Urinary bladder (tissue), 4 donors: ENCODE results near the gene DTD1. TPM values are rescaled to one million over a fixed set of nuclear protein-coding genes. Genes with fewer than 3 reads are reported as not detected.

ENCODE experiments used
- DNase-seq: peaks from one replicate; pipeline ENCODE4 v3.0.0-alpha.2; 2015; ENCODE audit errors: extremely low spot score
- H3K27ac ChIP-seq: one replicate; pipeline ENCODE4 v1.5.1; 2013; ENCODE audit warnings: low read depth, mild to moderate bottlenecking, moderate library complexity
- H3K36me3 ChIP-seq: one replicate; pipeline ENCODE4 v1.6.1; 2013; ENCODE audit warnings: mild to moderate bottlenecking, moderate library complexity; ENCODE audit not compliant: insufficient read depth
- H3K4me1 ChIP-seq: one replicate; pipeline ENCODE4 v1.6.1; 2013; ENCODE audit warnings: mild to moderate bottlenecking, moderate library complexity; ENCODE audit not compliant: insufficient read depth
- H3K4me3 ChIP-seq: one replicate; pipeline ENCODE4 v1.5.1; 2013; ENCODE audit warnings: low read depth, low read length
- WGBS: extraction: QIAGEN DNeasy Blood & Tissue Kit; methylation state at CpG from one replicate; pipeline ENCODE4 v1.1.7; 2013; 5-methylcytosine and 5-hydroxymethylcytosine counted together
- polyA plus RNA-seq: library from polyadenylated mRNA; stranded (reverse); fragments of 200-250 nt; gene quantifications from one replicate; pipeline ENCODE4 v1.2.3, GENCODE V29; 2013
- total RNA-seq: library from RNA; depleted of rRNA; stranded (reverse); fragments of >200 nt; gene quantifications from one replicate; pipeline ENCODE4 v1.2.3, GENCODE V29; 2014
- donor health status: healthy with polysubstance abuse.
- donor health status: healthy.

Gene DTD1
- total and polyA plus RNA-seq, 2 donors = 18.0 to 28.4 TPM

GRCh38 chr20:18628330-18628920, 40.6 kb downstream of the DTD1 start:
- H3K4me1 ChIP-seq = no peaks in the 10 kb centered on the region
- H3K4me3 ChIP-seq = no peak overlapping the region
- WGBS = 89% methylated on average over 11 of the region's 11 CpGs
- H3K27ac ChIP-seq = no peak overlapping the region
- H3K36me3 ChIP-seq = no peaks in the 10 kb centered on the region
- DNase-seq = no peak

- 18% methylated on average over 7 of the region's 7 CpGs for WGBS
- DNase-seq = no peak
- H3K36me3 ChIP-seq = no peaks in the 10 kb centered on the region
These were observed 44.4 kb downstream of the DTD1 start for GRCh38 chr20:18632196-18632789.

GRCh38 chr20:18633411-18633810, 45.6 kb downstream of the DTD1 start:
- Histone ChIP-seq H3K4me3 (no peak overlapping the region), H3K4me1 (no peaks in the 10 kb centered on the region), H3K27ac (no peak overlapping the region), H3K36me3 (no peaks in the 10 kb centered on the region)
- DNase-seq = no peak
- 90% methylated on average over 2 of the region's 2 CpGs for WGBS

More at GRCh38 chr20:18632196-18632789, 44.4 kb downstream of the DTD1 start:
- Histone ChIP-seq H3K4me3 (no peak overlapping the region), H3K27ac (no peak overlapping the region), H3K4me1 (no peaks in the 10 kb centered on the region)

GRCh38 chr20:18634501-18634900, 46.6 kb downstream of the DTD1 start:
- Histone ChIP-seq H3K27ac (no peak overlapping the region), H3K36me3 (no peaks in the 10 kb centered on the region), H3K4me3 (no peak overlapping the region), H3K4me1 (peaks cover 2% of the 10 kb centered on the region)
- DNase-seq = no peak
- WGBS = 59% methylated on average over 5 of the region's 5 CpGs

- DNase-seq = no peak
- H3K36me3 ChIP-seq = no peaks in the 10 kb centered on the region
- WGBS = 96% methylated on average over 1 of the region's 1 CpG
These were observed 47.5 kb downstream of the DTD1 start for GRCh38 chr20:18635380-18635779.

GRCh38 chr20:18637224-18637623, 49.4 kb downstream of the DTD1 start:
- Histone ChIP-seq H3K27ac (no peak overlapping the region), H3K4me1 (peaks cover 2% of the 10 kb centered on the region), H3K36me3 (no peaks in the 10 kb centered on the region), H3K4me3 (no peak overlapping the region)
- DNase-seq = no peak
- 82% methylated on average over 5 of the region's 5 CpGs for WGBS

More at GRCh38 chr20:18635380-18635779, 47.5 kb downstream of the DTD1 start:
- Histone ChIP-seq H3K4me3 (no peak overlapping the region), H3K27ac (no peak overlapping the region), H3K4me1 (peaks cover 2% of the 10 kb centered on the region)

- H3K27ac ChIP-seq = no peak overlapping the region
- H3K4me1 ChIP-seq = peaks cover 2% of the 10 kb centered on the region
- DNase-seq = no peak
- no peak overlapping the region for H3K4me3 ChIP-seq
- no peaks in the 10 kb centered on the region for H3K36me3 ChIP-seq
- 96% methylated on average over 2 of the region's 2 CpGs for WGBS
These were observed 50.9 kb downstream of the DTD1 start for GRCh38 chr20:18638768-18639167.

- Histone ChIP-seq H3K4me3 (no peak overlapping the region), H3K4me1 (peaks cover 2% of the 10 kb centered on the region), H3K27ac (no peak overlapping the region), H3K36me3 (no peaks in the 10 kb centered on the region)
- no peak for DNase-seq
- WGBS = 76% methylated on average over 9 of the region's 9 CpGs
These were observed 51.7 kb downstream of the DTD1 start for GRCh38 chr20:18639501-18639979.

- no peak for DNase-seq
- Histone ChIP-seq H3K4me1 (no peaks in the 10 kb centered on the region), H3K27ac (no peak overlapping the region), H3K4me3 (no peak overlapping the region), H3K36me3 (no peaks in the 10 kb centered on the region)
- WGBS = 95% methylated on average over 3 of the region's 3 CpGs
These were observed 57.4 kb downstream of the DTD1 start for GRCh38 chr20:18645196-18645745.

- no peaks in the 10 kb centered on the region for H3K4me1 ChIP-seq
- H3K4me3 ChIP-seq = no peak overlapping the region
- no peaks in the 10 kb centered on the region for H3K36me3 ChIP-seq
- no peak for DNase-seq
- no peak overlapping the region for H3K27ac ChIP-seq
- WGBS = 81% methylated on average over 6 of the region's 6 CpGs
These were observed 58.0 kb downstream of the DTD1 start for GRCh38 chr20:18645851-18646250.

- DNase-seq = no peak
- no peaks in the 10 kb centered on the region for H3K4me1 ChIP-seq
- no peaks in the 10 kb centered on the region for H3K36me3 ChIP-seq
- 50% methylated on average over 2 of the region's 2 CpGs for WGBS
- no peak overlapping the region for H3K27ac ChIP-seq
- no peak overlapping the region for H3K4me3 ChIP-seq
These were observed 59.9 kb downstream of the DTD1 start for GRCh38 chr20:18647777-18648176.

- Histone ChIP-seq H3K36me3 (no peaks in the 10 kb centered on the region), H3K4me3 (no peak overlapping the region), H3K27ac (no peak overlapping the region), H3K4me1 (no peaks in the 10 kb centered on the region)
- 88% methylated on average over 5 of the region's 5 CpGs for WGBS
- DNase-seq = no peak
These were observed 62.4 kb downstream of the DTD1 start for GRCh38 chr20:18650224-18650623.

- H3K4me3 ChIP-seq = no peak overlapping the region
- no peaks in the 10 kb centered on the region for H3K4me1 ChIP-seq
- no peaks in the 10 kb centered on the region for H3K36me3 ChIP-seq
- DNase-seq = no peak
- WGBS = 38% methylated on average over 1 of the region's 1 CpG
- no peak overlapping the region for H3K27ac ChIP-seq
These were observed 66.0 kb downstream of the DTD1 start for GRCh38 chr20:18653736-18654447.

GRCh38 chr20:18654448-18654773, 66.6 kb downstream of the DTD1 start:
- H3K36me3 ChIP-seq = no peaks in the 10 kb centered on the region
- no peak overlapping the region for H3K27ac ChIP-seq
- WGBS = 88% methylated on average over 1 of the region's 1 CpG
- H3K4me3 ChIP-seq = no peak overlapping the region
- H3K4me1 ChIP-seq = no peaks in the 10 kb centered on the region
- DNase-seq = no peak
